ENCODE data around the gene UBE2E3. TPM values are rescaled to one million over a fixed set of nuclear protein-coding genes. Genes with fewer than 3 reads are reported as not detected.

Gene UBE2E3
- total and polyA plus RNA-seq, 2 experiments from 2014 or later: 151 to 211 TPM

DNA sequence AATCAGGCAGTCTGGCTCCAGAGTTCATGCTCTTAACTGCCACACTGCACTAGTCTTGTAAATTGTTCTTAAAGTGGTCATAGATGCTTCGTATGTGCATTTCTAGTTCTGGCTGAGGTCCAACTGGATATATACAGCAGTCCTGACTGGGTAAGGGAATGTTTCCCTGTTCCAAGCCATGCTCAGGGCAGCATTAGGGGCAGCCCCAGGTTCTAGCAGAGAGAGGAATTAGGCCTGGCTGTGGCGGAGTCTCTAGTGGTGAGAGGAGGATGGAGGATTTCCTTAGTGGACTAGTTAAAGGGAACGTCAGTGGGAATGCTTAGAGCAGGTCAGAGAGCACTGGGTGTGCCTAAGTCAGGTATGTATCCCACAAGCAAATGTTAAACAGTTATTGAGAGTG lies 28.0 kb downstream of the UBE2E3 start:
- no peaks in the 10 kb centered on the region for H3K27me3 ChIP-seq
- no peaks in the 10 kb centered on the region for H3K9me3 ChIP-seq (ENCODE audit: low read depth)
- WGBS (ENCODE audit: low lambda C conversion rate, missing lambda C conversion rate): 56% methylated on average over 3 of the region's 3 CpGs
- no peak overlapping the region for H2AFZ ChIP-seq
- H3K36me3 ChIP-seq (replicated peaks; ENCODE audit: insufficient read depth, low read depth): no peaks in the 10 kb centered on the region
- H3K9me2 ChIP-seq (replicated peaks; ENCODE audit: insufficient read depth): no peaks in the 10 kb centered on the region
- no peak for TF ChIP-seq EZH2phosphoT487 (IDR thresholded peaks at IDR 0.05; ENCODE audit: low read depth, severe bottlenecking, unreplicated experiment)
- TF ChIP-seq, protein P1, sequence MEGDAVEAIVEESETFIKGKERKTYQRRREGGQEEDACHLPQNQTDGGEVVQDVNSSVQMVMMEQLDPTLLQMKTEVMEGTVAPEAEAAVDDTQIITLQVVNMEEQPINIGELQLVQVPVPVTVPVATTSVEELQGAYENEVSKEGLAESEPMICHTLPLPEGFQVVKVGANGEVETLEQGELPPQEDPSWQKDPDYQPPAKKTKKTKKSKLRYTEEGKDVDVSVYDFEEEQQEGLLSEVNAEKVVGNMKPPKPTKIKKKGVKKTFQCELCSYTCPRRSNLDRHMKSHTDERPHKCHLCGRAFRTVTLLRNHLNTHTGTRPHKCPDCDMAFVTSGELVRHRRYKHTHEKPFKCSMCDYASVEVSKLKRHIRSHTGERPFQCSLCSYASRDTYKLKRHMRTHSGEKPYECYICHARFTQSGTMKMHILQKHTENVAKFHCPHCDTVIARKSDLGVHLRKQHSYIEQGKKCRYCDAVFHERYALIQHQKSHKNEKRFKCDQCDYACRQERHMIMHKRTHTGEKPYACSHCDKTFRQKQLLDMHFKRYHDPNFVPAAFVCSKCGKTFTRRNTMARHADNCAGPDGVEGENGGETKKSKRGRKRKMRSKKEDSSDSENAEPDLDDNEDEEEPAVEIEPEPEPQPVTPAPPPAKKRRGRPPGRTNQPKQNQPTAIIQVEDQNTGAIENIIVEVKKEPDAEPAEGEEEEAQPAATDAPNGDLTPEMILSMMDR (IDR thresholded peaks at IDR 0.05; ENCODE audit: poor library complexity): no peak
- TF ChIP-seq EZH2 (IDR thresholded peaks at IDR 0.05; ENCODE audit: borderline replicate concordance): no peak
- DNase-seq (ENCODE audit: low spot score): peak; percentile 9
- no peak overlapping the region for H3K4me3 ChIP-seq
- no peaks in the 10 kb centered on the region for H3K4me1 ChIP-seq (ENCODE audit: insufficient read depth)
- H4K20me1 ChIP-seq (ENCODE audit: insufficient read depth, poor library complexity, severe bottlenecking): peaks cover 38% of the 10 kb centered on the region
- no peak overlapping the region for H3K4me2 ChIP-seq
- H3K27ac ChIP-seq: no peak overlapping the region
- peaks cover 100% of the 10 kb centered on the region for H3K79me2 ChIP-seq

DNA sequence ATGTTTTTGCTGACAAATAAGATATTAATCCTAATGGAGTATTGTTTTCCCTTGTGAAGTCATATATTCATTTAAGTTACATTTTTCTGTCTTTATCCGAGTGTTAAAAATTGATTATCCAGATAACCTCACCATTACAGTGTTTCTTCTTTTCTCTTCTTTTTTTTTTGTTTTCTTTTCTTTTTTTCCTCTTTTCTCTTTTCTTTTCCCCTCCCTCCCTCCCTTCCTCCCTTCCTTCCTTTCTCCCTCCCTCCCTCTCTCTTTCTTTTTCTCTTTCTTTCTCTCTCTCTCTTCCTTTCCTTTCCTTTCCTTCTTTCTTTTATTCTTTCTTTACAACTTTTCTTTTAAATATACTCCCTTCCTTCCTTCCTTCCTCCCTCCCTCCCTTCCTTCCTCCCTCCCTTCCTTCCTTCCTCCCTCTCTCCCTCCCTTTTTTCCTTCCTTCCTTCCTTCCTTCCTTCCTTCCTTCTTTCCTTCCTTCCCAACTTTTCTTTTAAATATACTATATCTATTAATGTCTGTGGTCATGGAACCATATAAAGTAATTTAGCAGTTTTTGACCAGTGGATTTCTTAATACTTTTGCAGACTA lies 40.9 kb downstream of the UBE2E3 start:
- Histone ChIP-seq H3K4me2 (no peak overlapping the region), H3K27ac (no peak overlapping the region), H2AFZ (no peak overlapping the region), H3K9me3 (ENCODE audit: low read depth) (no peaks in the 10 kb centered on the region), H3K4me1 (ENCODE audit: insufficient read depth) (no peaks in the 10 kb centered on the region), H3K9me2 (replicated peaks; ENCODE audit: insufficient read depth) (no peaks in the 10 kb centered on the region), H3K36me3 (replicated peaks; ENCODE audit: insufficient read depth, low read depth) (no peaks in the 10 kb centered on the region), H3K4me3 (no peak overlapping the region), H4K20me1 (ENCODE audit: insufficient read depth, poor library complexity, severe bottlenecking) (peaks cover 19% of the 10 kb centered on the region), H3K27me3 (no peaks in the 10 kb centered on the region), H3K79me2 (peaks cover 87% of the 10 kb centered on the region)
- TF ChIP-seq EZH2 (IDR thresholded peaks at IDR 0.05; ENCODE audit: borderline replicate concordance) (no peak), EZH2phosphoT487 (IDR thresholded peaks at IDR 0.05; ENCODE audit: low read depth, severe bottlenecking, unreplicated experiment) (no peak)
- TF ChIP-seq, protein P1 (IDR thresholded peaks at IDR 0.05; ENCODE audit: poor library complexity): no peak
- 100% methylated on average over 1 of the region's 1 CpG for WGBS (ENCODE audit: low lambda C conversion rate, missing lambda C conversion rate)
- no peak for DNase-seq (ENCODE audit: low spot score)

DNA sequence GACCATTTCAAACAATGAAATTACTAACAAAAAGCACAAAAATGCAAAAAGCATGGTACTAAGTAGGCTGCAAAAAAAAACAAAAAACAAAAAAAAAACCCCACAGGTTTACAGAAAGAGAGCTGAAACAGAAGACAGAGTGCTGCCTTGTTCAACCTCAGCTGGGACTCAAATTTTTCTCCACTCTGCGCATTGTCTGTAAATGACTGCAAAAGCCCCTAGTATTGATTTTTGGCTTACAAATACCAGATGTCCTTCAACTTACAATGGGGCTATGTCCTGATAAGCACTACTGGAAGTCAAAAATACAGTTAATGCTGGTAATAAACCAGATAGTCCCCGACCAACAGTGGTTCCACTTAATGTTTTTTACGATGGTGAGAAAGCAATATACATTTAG lies 42.2 kb downstream of the UBE2E3 start:
- H3K36me3 ChIP-seq (replicated peaks; ENCODE audit: insufficient read depth, low read depth): no peaks in the 10 kb centered on the region
- WGBS (ENCODE audit: low lambda C conversion rate, missing lambda C conversion rate): 51% methylated on average over 3 of the region's 3 CpGs
- TF ChIP-seq, protein P1 (IDR thresholded peaks at IDR 0.05; ENCODE audit: poor library complexity): no peak
- TF ChIP-seq EZH2 (IDR thresholded peaks at IDR 0.05; ENCODE audit: borderline replicate concordance) (no peak), EZH2phosphoT487 (IDR thresholded peaks at IDR 0.05; ENCODE audit: low read depth, severe bottlenecking, unreplicated experiment) (no peak)
- peaks cover 88% of the 10 kb centered on the region for H3K79me2 ChIP-seq
- H3K4me1 ChIP-seq (ENCODE audit: insufficient read depth): no peaks in the 10 kb centered on the region
- no peak overlapping the region for H2AFZ ChIP-seq
- no peaks in the 10 kb centered on the region for H3K9me2 ChIP-seq (replicated peaks; ENCODE audit: insufficient read depth)
- no peaks in the 10 kb centered on the region for H3K9me3 ChIP-seq (ENCODE audit: low read depth)
- no peak overlapping the region for H3K27ac ChIP-seq
- H3K4me3 ChIP-seq: no peak overlapping the region
- peaks cover 19% of the 10 kb centered on the region for H4K20me1 ChIP-seq (ENCODE audit: insufficient read depth, poor library complexity, severe bottlenecking)
- H3K4me2 ChIP-seq: peak overlapping the region; percentile 4
- DNase-seq (ENCODE audit: low spot score): no peak
- no peaks in the 10 kb centered on the region for H3K27me3 ChIP-seq

Data from hepatocyte (in vitro differentiated cells).